ENCODE measurements around the gene EPS8L3.

GRCh38 chr1:109777436-109777835 is 13.7 kb upstream of the EPS8L3 start:
- no peak for TF ChIP-seq POLR2AphosphoS5 (IDR thresholded peaks at IDR 0.05; ENCODE audit: low read depth, low read length)
- no peak for TF ChIP-seq CTCF (IDR thresholded peaks at IDR 0.05)
